Raji (cell line): ENCODE results near the gene RPS2.

Experiments used
- POLR2A ChIP-seq: IDR thresholded peaks from 2 replicates; pipeline ENCODE4 v1.6.1; 2011; ENCODE audit warnings: low read depth, low read length, control low read depth; ENCODE audit not compliant: insufficient read depth

RPS2 gene

DNA sequence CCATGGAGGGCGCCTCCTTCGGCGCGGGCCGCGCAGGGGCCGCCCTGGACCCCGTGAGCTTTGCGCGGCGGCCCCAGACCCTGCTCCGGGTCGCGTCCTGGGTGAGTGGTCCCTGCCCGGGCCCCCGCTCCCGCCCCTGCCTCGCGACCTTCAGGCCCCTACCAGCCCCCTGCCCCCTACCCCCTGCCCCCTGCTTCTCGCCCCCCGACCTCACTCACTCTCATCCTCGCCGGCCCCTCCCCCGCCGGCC, 25.4 kb upstream of the RPS2 start:
- no peak for TF ChIP-seq POLR2A

DNA sequence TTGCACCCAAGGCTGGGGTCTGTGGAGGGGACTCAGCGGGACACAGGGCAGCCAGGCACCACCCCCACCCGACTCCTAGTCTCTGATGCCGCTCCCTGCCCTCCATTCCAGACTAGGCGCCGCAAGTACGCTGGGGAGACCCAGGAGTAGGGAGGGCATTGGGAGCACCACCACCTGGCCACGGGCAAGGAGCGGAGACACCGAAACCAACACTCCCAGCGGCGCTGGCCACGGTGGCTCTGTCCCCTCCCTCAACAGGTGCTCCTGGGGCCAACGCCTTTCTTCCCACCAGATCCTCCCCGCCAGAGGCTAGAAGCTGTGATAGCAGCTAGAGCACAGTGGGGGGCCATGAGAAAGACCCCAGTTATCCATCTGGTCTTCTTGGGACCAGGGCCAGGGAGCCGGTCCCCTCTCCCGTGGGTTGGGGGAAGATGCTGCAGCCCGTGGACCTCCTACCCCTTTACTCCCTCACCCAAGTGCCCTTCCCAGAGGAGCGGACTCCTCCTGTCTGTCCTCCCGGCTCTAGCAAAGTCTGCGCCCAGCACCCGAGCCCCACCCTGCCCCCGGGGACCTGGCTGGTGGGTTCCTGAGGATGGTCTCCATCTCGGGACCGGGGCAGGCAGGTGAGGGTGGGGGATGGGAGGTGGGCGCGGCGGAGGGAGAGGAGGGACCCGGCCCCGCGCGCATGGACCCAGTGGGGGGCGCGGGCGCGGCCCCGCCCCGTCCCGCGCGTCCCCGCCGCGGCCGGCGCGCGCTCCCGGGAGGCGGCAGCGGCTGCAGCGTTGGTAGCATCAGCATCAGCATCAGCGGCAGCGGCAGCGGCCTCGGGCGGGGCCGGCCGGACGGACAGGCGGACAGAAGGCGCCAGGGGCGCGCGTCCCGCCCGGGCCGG, 24.8 kb upstream of the RPS2 start, which contains the start of gene SYNGR3:
Gene SYNGR3 (plus strand): TSS at position 762 of the 892 bp plus-strand sequence. CDS start 133 bp downstream, outside the sequence.
- no peak for TF ChIP-seq POLR2A

DNA sequence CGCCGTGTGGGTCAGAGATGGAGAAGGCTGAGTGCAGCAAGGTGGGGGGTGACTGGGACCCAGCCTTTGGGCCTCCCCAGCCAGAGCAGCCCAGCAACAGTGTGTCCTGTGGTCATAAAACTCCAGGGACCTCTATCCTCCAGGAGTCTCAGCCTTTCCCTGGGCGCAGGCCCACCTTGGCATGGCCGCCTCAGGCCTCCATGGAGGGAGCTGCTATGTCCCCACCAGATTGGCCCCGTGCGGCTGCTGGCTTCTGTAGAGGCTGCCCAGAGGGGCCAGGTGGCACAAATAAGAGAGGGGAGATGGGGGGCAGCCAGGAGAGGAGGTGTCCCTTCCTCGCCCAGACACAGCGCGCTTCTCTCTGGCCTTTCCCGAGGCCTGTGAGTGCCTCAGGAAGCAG, 22.6 kb upstream of the RPS2 start:
- 0 out of 2 replicates have a peak, but pooled peaks have one; percentile 28 for TF ChIP-seq POLR2A

DNA sequence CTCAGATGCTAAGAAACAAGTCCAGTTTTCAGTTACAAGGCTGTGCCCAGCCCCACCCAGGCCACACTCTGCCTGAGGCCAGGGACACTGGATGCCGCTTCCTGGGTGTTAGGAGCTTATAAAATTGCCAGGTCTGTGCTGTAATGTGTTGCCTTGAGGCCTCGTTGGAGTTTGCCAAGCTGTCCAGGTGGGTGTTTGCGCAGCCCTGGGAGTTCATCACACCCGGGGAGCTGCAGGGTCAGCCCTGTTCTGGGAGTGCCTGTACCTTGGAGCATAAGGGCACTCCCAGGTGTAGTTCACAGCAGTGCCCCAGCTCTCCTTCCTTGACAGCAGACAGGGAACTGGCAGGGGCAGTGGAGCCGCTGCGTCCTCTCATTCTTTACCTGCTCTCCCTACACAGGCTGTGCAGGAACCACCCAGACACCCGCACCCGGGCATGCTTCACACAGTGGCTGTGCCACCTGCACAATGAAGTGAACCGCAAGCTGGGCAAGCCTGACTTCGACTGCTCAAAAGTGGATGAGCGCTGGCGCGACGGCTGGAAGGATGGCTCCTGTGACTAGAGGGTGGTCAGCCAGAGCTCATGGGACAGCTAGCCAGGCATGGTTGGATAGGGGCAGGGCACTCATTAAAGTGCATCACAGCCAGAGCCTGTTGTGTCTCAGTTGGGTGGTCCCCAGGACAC, 21.0 kb upstream of the RPS2 start:
- no peak for TF ChIP-seq POLR2A

DNA sequence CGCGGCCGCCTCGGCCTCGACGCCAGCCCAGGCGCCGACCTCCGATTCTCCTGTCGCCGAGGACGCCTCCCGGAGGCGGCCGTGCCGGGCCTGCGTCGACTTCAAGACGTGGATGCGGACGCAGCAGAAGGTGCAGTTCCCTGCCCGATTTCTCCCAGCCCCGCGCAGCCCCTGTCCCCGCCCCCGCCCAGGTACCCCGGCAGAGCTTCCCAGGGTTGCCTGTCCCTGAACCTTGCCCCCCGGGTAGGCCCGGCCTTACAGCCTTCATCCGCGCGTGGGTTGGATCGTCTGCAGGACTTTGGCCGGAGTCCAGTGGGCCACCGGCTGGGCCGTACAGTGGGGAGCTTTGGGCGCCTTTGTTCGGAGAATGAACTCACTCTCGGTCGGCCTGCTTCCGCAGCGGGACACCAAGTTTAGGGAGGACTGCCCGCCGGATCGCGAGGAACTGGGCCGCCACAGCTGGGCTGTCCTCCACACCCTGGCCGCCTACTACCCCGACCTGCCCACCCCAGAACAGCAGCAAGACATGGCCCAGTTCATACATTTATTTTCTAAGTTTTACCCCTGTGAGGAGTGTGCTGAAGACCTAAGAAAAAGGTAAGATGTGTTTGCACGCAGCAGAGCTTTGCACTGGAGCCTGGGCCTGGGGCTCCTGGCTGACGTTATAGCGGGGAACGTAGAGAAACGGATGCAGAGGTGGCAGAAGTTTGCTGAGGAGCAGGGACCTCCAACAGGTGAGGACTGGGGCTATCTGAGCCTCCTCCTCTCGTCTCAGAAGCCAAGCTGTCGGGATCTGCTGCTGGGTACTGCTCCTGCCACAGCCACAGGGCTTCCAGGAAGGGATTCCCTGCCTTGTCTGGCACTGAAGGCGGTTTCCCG, 20.0 kb upstream of the RPS2 start:
- TF ChIP-seq POLR2A: no peak

DNA sequence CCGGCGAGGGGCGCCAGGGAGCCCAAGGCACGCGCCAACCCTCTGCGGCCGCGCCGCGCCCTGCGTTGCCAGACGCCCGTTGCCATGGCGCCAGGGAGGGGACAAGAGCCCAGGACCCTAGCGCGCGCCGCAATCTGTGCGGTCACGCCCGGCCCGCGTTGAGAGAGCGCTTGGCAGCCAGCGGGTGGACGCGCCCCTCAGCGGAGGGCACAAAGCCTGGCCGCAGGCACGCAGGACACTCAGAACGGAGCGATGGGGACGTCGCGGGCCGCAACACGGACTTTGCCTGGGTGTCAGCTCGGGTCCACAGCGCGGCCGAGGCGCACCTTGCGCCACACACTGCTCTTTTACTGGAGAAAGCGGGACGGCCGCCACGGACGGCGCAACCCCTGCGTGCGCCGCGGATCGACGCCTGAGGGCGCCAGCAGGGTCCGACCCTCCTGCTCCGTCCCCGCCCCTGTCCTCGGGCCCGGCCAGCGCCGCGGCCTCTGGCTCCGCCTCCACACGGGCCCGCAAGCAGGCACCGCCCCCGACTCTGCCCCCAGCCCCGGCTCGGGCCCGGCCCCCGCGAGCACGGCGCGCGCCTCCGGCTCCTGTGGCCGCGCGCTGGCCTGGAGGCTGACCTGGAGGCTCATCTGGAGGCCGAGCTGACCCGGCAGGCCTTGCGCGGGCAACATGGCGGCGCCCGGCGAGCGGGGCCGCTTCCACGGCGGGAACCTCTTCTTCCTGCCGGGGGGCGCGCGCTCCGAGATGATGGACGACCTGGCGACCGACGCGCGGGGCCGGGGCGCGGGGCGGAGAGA, 19.1 kb upstream of the RPS2 start, which contains the start of gene GFER:
Gene GFER (plus strand): TSS at position 650 of the 803 bp plus-strand sequence. CDS start 26 bp downstream, at position 676.
- peak; percentile 75 for TF ChIP-seq POLR2A

DNA sequence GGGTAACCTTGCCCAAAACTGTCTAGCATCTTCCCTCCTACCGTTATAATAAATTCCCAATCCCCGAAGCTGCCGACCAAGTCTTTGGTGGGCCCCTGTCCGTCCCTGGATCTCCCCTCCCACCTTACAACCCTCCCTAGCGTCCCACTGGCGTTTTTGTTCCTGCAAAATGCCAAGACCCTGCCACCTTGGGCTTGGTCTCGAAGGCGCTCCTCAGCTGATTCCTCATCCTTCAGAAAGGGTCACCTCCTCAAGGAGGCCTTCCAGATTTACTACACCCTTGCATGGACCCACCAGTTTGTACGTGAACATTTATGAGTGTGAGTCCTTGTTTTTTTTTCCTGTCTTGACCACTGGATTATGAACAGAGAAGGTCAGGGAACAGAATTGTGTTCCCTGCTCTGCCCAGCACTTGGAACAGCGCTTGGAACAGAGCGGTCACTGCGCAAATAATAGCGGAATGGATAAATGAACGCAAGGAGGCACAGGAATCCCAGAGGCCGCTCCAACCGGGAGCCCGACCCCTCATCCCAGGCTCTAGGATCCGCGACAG, 18.4 kb upstream of the RPS2 start:
- no peak for TF ChIP-seq POLR2A

DNA sequence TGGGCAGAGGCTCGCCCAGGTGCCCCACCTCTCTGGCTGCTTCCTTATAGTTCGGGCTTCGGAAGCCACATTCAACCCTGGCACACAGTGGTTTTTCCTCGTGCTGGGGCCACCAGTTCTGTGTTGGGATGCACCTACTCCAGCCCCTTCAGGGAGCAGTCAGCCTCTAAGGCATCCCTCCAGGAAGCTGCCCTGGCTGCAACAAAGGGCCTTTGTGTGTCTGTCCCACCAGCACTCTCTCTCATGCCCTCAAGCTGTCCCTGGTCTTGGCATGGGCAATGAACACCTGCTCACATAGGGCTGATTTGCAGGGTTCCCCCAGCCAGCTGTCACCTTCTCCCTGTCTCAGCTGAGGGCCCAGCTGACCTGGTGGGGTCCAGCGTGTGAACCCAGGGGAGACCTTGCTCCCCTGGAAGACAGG, 17.4 kb upstream of the RPS2 start:
- 0 out of 2 replicates have a peak, but pooled peaks have one; percentile 17 for TF ChIP-seq POLR2A

DNA sequence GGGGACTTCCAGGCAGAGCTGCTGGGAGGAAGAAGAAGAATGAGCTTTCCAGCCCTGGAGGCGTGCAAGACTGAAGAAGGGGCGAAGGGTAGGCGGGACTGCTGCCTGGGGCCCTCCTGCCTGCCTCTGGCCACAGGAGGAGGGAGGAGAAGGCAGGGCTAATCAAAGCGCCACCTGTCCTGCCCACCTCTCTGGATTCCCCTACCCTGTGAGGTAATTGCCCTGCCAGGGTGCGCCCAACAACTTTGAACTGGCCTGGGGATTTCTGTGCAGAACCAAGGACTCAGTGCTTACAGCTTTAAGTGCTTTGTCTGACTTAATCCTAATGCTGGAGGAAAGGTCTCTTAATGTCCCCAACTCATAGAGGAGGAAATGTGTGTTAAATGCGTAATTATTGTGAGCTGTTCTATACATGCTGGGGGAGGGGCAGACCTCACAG, 16.8 kb upstream of the RPS2 start, which contains the start of gene NOXO1:
Gene NOXO1 (minus strand): TSS at position 72 of the 439 bp plus-strand sequence. CDS start 290 bp downstream, outside the sequence.
- no peak for TF ChIP-seq POLR2A

DNA sequence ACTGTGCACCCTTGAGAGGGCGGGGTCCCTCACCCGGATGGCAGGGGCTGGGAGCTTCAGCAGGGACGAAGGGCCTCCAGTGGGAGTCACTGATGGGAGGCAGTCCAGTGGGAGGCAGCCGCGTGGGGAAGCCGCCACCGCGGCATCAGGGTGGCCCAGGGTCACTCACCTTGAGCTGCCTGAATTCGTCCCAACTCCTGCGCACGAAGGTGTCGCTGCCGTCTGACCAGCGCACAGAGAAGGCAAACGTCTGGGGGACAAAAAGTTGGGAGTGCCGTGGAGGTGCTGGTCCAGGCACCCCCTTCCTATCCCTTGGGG, 16.1 kb upstream of the RPS2 start:
- TF ChIP-seq POLR2A: no peak

DNA sequence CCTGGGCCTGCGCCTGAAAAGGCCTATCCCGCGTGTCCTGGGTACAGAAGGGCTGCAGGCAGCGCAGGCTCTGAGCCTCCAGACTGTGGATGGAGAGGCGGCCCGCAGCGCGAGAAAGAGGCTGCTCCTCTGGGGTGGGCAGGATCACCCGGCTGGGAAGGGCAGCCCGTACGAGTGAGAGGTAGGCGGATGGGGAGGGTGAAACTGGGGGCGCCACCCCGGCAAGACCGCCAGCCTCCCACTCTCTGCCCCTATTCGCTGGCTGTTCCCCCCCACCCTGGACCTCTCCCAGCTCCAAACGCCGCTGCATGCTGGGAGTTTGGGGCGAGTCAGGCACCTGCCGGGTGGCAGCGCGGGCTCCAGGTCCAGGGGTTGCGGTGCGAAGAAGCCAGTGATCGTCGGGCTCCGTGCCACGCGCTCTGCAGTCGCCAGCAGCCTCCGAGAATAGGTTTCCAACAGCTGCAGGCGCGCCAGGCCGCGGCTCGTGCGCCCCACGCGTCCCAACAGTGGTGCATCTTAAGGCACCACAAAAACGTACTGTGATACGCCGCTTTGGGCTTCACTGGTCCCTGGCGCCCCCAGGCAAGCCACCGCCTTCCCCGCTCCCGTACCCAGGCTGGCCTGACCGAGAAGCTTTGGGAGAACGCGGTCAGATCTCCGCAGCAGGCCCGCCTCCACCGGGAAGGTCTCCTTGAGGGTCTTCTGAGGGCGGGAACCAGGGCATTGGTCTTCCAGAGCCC, 15.6 kb upstream of the RPS2 start:
- TF ChIP-seq POLR2A: no peak

DNA sequence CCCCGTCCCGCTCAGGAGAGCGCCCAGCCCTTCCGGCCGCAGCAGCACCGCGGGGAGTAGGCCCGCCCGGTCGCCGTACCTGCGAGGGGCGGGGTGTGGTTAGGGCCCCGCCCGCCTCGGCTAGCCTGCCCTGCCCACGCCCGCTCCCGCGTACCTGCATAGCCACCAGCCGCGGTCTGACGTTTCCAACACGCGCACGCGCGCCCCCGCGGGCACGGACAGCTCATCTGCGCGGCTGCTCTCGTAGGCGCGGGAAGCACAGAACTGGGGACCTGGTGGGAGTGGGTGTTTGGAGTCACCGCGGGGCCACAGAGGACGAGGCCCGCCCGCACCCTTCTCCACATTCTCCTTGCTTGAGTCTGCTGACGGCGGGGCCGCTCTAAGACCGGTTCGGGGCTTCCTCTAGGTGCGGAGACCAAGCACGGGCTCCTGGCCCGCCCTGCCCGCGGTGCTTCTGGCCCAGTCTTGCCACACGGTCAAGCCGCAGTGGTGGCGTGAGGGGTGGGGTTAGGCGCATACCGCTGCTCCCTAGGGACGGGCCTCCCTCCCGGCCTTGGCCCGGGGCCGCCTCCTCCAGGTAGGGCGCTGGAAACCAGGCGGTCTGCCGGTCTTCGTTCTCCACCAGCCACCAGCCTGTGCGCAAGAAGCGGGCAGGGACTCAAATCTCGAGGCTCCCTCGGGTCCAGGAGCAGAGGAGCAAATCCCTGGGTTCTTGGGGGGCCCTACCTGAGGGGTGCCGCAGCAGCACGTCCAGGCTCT, 14.8 kb upstream of the RPS2 start:
- TF ChIP-seq POLR2A: no peak

DNA sequence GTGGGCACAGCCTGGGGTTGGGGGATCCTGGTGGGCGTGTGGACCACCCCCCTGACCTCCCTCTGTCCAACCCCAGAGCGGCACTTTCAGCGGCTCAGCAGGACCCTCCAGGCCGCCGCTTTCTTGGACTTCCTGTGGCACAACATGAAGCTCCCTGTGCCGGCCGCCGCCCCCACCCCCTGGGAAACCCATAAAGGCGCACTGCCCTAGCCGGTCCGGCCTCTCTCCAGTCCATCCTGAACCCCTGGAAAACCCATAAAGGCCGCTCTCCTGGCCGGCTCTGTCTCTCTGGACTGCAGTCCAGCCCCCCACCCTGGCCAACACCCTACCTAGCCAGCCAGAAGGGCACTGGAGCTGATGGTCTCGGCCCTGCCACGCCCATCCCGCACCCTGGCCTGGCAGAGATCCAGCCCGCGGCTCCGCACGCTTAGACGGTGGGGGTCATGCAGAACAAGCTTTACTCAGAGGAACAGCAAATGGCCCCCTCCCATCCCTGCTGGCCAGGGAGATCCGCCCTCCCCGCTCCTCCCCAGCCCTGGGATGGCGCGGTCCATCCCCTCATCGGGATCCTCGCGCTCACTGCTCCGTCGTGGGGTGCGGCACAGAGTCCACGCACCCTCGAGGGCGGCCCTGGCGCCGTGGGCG, 14.0 kb upstream of the RPS2 start:
- TF ChIP-seq POLR2A: no peak

DNA sequence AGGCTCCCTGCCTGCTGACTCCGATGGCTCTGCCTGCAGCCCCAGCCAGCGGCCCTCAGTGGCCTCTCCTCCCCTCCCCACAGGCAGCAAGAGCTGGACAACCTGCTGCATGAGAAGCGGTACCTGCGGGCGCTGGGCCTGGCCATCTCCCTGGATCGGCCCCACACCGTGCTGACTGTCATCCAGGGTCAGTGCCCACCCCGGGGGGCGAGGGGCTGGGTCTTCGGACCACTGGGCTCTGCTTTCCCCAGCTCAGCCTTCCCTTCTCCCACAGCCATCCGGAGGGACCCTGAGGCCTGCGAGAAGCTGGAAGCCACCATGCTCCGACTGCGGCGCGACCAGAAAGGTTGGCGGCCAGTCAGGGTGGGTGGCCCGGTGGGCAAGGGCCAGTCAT, 13.2 kb upstream of the RPS2 start:
- no peak for TF ChIP-seq POLR2A
